COLO829 (cell line): Measurements from ENCODE around the gene MAPKAP1.

Experiments used
- DNase-seq: peaks from one replicate; pipeline ENCODE4 v3.0.0; 2012; ENCODE audit warnings: low spot score

The MAPKAP1 gene

DNA sequence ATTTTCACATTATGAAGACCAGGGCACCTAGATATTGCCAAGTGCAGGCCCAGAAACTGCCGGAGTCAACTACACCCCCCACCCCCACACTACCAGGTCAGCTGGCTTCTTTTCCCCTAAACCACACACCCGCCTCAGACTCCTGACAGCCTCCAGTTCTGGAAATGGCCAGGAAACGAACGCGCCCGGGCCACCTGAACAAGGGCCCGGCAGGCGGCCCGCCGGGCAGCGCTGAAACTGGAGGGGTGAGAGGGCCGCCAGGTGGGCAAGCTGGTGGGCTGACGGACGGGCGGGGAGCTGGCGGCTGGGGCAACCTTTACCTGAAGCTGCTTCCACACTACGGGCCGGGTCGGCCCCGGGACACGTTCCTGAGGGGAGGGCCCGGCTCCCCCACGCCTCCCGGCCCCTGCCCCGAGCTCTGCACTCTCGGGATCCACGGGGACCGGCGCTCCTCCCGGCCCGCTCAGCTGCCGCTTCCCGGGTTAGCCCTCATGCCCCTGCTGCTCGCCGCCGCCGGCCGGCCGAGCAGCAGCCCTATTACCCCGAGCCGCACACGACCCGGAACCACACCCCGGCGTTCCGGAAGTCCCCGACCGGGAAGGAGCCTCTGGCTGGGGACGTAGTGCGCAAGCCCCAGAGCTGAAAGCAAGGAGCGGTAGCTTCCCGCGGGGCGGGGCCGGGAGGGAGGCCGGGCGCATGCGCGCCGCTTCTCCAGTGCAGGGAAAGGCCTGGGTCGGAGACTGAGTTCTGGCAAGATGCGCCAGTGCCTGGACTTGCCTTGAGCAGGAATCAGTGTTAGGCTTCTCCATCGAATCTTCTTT, at the start of gene MAPKAP1:
MAPKAP1 (minus strand) TSS at position 558 of the 821 bp plus-strand sequence. CDS start 34,634 bp downstream, outside the sequence.
- DNase-seq: peak; percentile 98

DNA sequence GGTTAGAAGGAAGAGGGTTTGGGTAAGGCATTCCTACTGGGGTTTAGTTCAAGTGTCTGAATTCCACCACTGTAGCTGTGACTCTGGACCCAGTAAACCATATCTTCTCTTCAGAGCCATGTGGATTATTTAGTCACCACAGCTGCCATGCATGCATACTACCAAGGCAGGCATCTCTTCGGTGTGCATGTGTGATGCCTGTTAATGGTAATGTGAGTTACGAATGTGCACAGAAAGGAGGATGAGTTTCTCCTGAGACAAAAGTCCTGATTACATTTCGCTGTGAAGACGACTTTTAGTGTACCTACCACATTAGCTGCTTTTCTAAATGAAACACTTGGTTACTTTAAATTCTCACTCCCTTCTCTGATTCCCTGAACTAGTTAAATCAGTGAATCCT, 49.5 kb upstream of the MAPKAP1 start:
- no peak for DNase-seq

DNA sequence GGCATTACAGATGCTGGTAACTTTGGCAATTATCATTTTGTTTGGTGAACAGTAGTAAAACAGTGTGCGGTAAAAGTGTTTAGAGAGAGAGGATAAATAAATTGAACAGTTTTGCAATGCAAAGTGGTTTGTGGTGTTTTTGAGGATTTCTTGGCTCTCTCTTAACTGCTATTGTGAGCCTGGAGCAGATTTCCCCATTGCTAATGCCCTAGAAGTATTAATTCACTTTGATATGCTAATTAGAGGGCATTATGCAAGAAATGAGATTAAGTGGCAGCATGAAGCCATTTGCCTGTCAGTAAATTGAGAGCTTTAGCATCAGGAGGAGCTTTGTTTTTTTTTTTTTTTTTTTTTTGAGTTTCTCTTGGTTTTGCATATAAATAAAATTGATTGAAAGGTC, 48.3 kb upstream of the MAPKAP1 start:
- DNase-seq: no peak

DNA sequence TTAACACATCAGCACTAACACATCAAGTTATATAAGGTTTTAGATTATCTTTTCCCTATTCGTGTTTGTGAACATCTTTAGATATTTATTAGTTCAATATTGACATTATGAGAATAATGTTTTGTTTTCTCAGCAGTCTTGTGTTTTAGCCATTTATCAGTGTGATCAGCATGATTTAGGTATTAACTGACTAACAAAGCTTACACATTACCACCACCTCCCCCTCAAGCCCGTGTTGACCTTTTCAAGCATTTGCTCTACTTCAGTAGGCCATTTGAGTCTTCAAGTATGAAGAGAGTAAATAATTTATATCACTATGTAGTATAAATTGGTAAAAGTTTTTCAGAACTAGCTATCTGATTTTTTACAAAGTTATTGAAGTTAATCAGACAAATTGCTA, 47.1 kb upstream of the MAPKAP1 start:
- DNase-seq: no peak

DNA sequence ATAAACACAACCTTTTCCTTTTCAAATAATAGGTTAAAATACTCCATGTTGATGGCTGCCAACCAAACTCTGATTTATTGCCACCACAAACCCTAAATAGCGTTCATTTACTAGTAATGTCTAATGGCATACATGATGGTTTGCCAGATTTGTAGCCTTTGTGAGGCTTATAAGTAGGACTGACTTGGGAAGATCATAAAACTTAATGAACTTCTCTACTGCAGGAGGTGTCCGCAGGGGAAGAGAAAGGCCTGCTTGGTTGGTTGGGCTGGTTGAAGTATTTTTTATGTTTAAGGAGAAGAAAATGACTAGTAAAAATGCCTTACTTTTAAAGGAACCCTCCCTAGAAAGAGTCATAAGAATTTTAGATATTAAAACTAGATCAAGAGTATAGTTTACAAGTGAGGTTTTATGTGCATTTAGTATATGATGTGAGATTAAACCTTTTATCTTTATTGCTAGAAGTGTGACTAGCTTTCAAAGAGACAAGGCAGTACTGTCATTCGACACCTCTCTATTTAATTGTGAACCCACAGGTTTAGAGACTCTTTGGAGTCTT, 45.1 kb upstream of the MAPKAP1 start:
- DNase-seq: no peak

DNA sequence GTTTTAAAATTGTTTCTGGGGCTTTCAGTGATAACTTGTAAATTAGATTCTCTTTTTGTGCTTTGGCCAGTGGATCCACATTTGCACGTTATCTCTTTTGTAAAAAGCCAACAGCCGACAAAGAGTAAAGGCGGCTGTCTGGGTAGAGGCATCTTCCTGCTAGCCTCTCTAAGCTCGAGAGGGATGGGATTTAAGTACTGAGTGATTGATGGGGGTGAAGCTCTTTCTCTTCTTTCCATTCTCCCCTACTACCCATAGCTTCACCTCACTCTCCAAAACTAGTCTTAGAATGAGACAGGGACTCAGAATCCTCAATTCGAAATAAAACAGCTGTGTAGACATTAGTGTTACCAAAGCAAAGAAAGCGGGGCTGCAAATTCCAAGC, 43.6 kb upstream of the MAPKAP1 start:
- no peak for DNase-seq

DNA sequence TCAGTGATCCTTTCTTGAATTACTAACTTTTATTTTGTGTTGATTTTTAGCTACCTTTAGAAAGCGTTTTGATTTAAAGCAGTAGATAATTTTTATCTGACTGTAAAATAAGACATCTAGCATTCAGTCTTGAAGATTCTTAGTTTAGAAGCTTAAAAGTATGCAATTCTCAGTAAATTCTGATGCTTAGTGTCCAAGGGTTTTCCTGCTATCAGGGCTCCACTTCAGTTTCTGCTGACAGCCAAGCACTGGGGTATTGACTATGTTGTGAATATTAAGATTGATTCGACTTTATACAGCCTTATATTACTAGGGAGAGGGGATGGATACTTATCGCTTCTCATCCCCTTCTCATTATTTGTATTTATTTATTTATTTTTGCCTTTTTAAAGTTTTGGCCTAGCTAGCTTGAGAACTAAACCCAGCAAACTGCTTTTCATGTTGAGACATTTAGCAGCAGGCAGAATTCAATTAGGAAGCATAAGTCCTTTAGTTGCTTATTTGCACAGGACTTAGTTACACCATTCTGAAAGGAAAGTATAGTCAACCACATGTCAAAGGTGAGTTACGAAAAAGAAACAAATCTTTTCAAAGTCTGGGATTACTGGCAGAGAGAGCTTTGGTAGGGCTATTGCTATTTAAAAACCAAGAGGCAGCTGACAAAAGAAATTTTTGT, 43.1 kb upstream of the MAPKAP1 start:
- no peak for DNase-seq

DNA sequence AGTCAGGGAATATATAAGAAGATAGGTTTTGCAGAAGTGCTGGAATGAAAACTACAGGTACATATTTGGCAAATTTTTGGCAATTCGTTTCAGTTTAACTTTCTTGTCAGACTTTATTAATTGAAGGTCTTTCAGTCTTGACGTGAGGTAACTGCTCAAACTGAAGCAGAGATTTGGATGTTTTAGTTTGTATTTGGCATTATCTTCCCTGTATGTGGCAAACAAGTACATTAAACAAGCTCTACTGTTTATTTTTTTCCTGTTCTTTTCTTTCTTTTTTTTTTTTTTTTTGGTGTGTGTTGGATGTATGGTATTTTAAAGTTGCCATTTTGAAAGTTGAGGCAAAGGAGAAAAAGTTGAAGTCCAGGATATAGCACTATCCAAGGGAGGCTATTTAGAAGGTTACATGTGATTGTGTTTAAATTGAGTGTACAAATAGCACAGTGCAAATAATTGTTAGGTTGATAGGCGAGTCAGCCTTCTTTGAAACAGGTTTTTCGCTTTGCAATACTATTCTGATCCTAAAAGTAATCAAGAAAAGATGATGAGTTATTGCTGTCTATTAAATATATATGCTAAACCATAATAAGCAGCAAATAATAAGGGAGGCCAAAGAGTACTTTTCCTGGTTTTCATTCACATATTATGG, 42.4 kb upstream of the MAPKAP1 start:
- no peak for DNase-seq

DNA sequence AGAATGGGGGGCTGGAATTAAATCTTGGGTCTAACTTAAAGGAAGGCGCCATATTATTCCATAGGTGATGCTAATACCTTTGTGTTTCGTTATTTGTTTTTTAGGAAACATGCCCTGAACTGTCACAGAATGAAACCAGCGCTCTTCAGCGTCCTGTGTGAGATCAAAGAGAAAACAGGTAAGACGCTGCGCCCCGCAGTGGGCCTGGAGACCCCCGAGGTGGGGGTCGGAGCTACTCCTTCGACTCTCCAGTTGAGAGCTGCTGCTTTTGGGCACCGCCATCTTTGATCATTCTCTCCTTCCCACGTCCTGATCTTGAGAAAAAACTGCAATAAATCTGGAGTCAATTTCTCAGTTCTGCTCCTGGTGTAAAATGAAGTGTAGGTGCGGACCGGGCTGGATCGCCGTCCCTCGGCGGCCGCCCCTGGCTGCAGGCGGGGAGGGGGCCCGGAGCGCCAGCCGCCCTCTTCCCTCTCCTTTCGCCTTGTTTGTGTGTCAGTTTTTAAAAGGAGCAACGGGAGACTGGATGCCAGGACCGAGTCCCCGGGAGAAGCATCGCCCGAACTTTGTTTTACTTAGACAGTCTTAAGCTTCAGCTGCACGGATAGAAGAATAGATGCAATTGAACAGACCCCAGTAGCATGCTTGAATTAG, 41.6 kb upstream of the MAPKAP1 start:
- DNase-seq: no peak

DNA sequence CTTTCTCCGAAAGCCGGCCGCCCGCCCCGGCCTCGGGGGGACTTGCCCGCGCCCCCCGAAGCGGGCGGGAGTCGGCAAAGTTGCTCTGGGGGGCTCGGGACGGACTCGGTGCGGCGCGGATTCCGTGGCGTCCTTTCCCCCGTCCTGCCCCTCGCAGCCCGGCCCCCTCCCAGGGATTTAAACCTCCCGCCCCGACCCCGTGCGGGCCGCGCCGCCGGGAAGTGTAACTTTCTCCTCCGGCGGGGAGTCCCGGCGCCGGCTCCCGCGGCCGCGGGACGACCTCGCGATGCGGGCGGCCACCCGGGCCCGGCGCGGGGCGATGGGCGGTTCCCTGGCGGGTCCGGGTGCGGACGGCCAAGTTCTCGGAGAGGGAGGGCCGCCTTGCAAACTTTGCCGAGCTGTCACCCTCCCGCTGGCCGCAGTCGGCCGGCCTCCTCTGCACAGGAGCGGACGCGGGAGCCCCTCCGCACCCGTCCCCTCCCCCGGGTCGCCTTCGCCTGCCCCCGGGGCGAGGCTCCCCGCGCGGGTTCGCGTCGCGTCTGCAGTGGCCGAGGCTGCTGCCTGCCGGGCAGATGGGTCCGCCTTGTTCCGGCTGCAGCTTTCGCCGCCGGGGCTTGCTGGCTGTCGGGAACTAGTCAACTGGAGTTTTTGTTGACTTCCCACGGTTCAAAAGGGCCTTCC, 40.9 kb upstream of the MAPKAP1 start:
- DNase-seq: no peak

DNA sequence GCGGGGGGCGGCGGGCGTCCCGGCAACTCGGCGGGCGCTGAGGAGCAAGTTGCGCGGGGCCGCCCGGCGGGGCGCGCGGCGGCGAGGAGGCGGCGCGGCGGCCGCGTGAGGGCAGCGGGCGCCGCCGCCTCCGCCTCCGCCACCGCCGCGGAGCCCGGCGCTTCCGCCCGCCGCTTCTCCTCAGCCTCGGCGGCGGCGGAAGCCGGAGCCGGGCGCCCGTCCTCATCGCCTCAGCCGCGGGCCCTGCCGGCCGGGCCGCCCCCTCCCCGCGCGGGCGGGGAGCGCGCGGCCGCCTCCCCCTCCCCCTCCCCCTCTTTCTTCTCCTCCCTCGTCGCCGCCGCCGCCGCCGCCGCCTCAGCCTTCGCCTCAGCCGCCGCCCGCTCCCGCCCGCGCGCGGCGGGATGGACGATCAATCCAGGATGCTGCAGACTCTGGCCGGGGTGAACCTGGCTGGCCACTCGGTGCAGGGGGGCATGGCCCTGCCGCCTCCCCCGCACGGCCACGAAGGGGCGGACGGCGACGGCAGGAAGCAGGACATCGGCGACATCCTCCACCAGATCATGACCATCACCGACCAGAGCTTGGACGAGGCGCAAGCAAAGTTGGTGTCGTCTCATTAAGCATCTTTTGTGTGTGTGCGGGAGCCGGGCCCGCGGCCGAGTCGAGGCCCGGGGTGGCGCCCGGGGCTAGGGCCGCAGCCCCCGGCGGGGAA, 40.2 kb upstream of the MAPKAP1 start, which contains the start of gene PBX3:
PBX3 (plus strand) TSS at position 321 of the 712 bp plus-strand sequence.
- DNase-seq: no peak

DNA sequence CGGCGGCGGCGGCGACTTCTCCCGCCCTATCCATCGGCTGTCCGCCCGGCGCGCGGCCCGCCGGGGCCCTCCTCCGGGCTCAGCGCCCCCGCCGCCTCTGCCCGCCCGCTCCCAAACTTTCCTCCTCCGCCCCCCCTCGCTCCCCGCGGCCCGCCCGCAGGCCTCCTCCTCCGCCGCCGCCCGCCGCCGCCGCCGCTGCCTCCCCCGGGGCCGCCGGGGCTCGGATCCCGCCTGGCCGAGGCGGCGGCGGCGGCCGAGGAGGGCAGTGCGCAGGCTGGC, 39.7 kb upstream of the MAPKAP1 start:
- DNase-seq: no peak

DNA sequence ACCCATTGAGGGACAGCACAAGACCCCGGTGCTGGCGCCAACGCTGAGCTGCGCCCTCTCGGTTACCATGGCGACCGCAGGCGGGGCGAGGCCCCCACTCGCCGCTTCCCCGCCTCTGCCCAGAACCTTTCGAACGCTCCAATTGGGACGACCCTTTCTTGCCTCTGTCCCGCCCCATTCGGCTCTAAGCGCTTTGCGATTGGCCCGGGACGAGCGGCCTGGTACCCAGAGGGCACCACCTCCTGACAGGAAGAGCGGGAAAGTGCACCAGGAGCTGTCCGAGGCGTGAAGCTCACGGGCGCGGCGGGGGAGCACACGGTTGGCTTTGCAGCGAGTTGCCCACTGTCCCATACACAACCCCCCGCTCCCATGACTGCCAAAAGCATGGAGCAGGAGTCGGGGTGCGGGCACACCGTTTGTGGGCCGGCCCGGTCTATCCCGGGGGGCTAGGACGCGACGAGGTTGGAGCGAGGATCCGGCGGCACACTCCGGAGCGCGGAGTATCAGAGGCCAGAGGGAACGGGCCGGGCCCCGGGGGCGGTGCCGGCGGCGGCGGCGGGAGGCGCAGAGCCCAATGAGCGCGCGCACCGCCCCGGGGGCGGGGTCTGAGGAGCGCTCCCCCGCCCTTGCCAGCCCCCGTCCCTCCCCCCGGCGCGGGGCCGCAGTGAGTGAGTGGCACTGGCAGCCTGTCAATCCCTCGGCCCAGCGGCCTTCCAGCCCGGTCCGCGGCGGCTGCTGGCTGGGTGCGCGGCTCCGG, 39.2 kb upstream of the MAPKAP1 start:
- DNase-seq: peak; percentile 93

DNA sequence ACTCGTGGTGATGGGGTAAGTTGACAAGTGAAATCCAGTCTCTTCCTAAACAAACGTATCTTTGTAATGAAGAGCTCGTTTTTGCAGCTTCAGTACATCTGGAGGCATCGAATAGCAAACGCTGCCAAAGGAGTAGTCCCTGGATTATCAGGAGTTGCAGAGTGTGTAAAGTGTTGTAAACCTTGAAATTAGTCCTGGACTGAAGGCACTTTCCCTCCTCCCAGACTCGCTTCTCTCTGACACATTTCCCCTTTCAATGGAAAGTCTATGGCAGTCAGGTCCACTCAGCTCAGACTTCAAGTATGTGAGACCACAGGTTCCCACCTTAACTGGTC, 38.6 kb upstream of the MAPKAP1 start:
- peak; percentile 42 for DNase-seq

DNA sequence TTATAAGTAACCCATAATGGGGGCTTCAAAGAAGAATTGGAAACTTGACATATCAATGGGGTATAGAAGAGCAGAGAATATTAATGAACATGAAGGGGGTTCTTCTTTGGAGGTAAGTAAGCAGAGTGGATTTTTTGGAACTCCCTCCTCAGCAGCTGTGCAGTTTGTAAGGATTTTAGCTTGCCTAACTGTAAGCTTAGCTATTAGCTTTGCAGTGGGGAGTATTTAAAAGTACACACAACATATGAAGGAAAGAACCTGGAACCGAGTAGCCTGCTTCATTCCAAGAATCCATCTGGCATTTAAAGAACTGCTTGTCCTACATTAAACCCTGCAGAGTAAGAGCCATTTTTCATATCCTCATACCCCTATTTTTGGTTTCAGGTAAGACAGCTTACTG, 38.0 kb upstream of the MAPKAP1 start:
- no peak for DNase-seq

DNA sequence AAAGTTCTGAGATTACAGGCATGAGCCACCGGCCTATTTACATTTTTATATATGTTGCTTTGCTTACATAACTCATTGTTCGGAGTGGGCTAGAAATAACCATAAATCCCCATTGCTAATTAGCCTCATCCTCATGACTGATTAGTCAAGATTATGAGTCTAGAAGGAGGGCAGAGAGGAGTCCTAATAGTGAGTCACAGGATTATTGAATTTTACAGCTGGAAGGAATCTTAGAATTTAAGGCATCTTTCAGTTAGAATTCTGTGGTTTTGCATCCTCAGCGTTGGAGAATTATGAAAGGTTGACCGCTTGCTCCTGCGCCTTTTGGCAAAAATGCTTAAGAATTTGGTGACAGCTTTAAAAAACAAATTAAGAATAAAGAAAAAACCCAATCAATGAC, 37.6 kb upstream of the MAPKAP1 start:
- no peak for DNase-seq

DNA sequence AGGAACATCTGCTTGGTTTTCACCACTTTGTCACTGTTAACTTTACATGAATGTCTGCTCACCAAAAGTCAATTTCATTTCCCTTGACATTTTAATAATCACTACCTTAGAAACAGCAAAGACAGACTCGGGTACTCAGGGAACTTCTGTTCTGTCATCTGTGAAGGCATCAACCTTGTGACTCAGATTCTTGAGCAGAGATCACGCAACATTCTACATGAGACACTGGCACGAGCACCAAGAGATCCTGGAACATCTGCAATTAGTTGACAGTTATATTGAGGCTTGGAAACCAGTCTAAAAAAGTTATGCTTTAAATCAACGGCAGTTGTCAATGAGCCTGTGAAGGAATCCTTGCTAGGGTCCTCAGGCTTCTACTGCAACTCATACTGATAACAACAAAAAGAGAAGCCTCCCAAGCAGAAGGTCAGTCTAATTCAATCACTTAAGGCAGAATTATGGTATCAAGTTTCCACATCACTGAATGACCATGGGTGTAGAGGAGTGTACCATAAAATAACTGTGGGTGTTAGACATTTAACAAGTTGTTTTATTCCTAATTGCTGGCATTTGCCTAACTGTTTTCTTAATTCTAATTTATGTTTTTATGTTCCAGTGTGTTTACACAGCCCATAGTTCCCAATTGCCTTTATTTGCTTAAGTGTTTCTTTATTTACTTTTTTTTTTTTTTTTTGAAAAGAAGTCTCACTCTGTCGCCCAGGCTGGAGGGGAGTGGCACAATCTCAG, 36.8 kb upstream of the MAPKAP1 start:
- DNase-seq: no peak

DNA sequence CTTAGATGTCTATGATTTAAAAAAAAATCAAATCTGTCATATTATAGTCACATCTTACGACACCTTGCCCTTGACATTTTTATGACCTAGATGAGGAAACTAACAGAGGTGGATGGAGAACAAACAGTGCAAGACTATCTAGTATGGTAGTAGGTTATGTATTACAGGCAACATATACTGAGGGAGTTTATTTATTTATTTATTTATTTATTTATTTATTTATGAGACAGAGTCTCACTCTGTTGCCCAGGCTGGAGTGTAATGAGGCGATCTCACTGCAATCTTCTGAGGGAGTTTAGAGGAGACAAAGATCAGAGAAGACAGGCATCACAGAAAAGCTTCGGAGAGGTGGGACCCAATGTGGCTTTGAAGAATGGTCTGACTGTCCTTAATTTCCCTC, 35.6 kb upstream of the MAPKAP1 start:
- no peak for DNase-seq

DNA sequence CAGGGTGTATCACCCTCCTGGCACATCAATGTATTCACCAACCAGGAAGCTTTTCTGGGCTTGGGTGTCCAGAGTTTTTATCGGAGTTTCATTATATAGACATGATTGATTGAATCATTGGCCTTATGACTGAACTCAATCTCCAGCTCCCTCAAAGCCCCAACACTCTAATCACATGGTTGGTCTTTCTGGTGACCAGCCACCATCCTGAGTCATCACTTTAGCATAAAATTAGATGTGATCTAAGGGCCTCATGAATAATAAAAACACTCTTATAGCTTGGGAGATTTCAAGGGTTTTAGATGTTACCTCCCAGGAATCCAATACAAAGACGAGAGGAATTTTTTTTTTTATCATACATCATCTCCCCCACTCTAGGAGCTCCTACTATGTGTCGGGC, 32.4 kb upstream of the MAPKAP1 start:
- DNase-seq: no peak

DNA sequence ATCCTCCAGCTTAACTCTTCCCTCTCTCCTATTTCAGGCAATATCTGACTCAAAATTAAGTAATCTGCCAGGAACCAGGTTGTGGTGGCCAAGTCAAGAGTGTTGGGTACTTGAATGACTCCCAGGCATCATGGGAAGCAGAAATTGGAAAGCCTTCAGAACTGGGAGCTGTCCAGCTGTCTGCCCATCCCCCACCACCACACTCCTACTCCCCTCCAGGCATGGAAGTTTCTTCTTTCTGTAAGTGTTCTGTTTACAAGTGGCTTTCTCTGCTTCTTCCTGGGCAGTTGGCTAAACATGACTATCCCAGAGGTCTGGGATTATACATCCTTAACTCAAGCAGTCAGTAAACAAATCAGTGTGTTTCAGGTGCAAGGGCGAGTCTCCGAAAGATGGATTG, 25.6 kb upstream of the MAPKAP1 start:
- peak; percentile 51 for DNase-seq
